ENCODE data around the gene MPPED2. TPM values are rescaled to one million over a fixed set of nuclear protein-coding genes. Genes with fewer than 3 reads are reported as not detected.

Gene MPPED2
- total RNA-seq, 1 experiment from 2014 or later: 2.4 TPM

GRCh38 chr11:30393012-30393411 lies 193.1 kb downstream of the MPPED2 start (continued):
- TF ChIP-seq ZBTB43 (CRISPR knock-in tag; IDR thresholded peaks at IDR 0.05): no peak
- TF ChIP-seq GTF2I (CRISPR knock-in tag; conservative IDR thresholded peaks at IDR 0.05): no peak
- TF ChIP-seq ZNF416 (CRISPR knock-in tag; IDR thresholded peaks at IDR 0.05): no peak
- TF ChIP-seq ESRRA (CRISPR knock-in tag; IDR thresholded peaks at IDR 0.05; ENCODE audit: borderline replicate concordance): no peak
- TF ChIP-seq PRRX2 (CRISPR knock-in tag; IDR thresholded peaks at IDR 0.05): no peak
- no peak for TF ChIP-seq OVOL2 (CRISPR knock-in tag; IDR thresholded peaks at IDR 0.05; ENCODE audit: borderline replicate concordance)
- TF ChIP-seq GRHL2 (CRISPR knock-in tag; IDR thresholded peaks at IDR 0.05; ENCODE audit: insufficient replicate concordance, severe bottlenecking): no peak
- TF ChIP-seq CREB1 (CRISPR knock-in tag; IDR thresholded peaks at IDR 0.05): no peak
- TF ChIP-seq ZNF232 (CRISPR knock-in tag; IDR thresholded peaks at IDR 0.05): no peak
- no peak for TF ChIP-seq GABPB1 (CRISPR knock-in tag; IDR thresholded peaks at IDR 0.05)
- no peak for TF ChIP-seq ETV6 (CRISPR knock-in tag; IDR thresholded peaks at IDR 0.05)
- no peak for TF ChIP-seq SMAD3 (CRISPR knock-in tag; IDR thresholded peaks at IDR 0.05; ENCODE audit: borderline replicate concordance)

GRCh38 chr11:30392221-30392784 lies 193.8 kb downstream of the MPPED2 start:
- Mint-ChIP-seq H3K36me3 (peaks cover 3% of the 10 kb centered on the region), H3K4me3 (no peak overlapping the region), H3K27me3 (ENCODE audit: low read depth) (peaks cover 6% of the 10 kb centered on the region), H3K9me3 (peaks cover 16% of the 10 kb centered on the region), H3K27ac (no peak overlapping the region), H3K4me1 (peaks cover 7% of the 10 kb centered on the region)
- ATAC-seq (no peak), DNase-seq (ENCODE audit: low spot score) (no peak)
- POLR2A ChIA-PET: no interaction called here
- TF ChIP-seq KAT7 (CRISPR knock-in tag; IDR thresholded peaks at IDR 0.05; ENCODE audit: borderline replicate concordance) (no peak), CTCF (IDR thresholded peaks at IDR 0.05) (no peak), ZNF263 (CRISPR knock-in tag; IDR thresholded peaks at IDR 0.05; ENCODE audit: low read depth) (no peak), IRF1 (CRISPR knock-in tag; IDR thresholded peaks at IDR 0.05) (no peak), USF1 (CRISPR knock-in tag; IDR thresholded peaks at IDR 0.05) (no peak), OVOL2 (CRISPR knock-in tag; IDR thresholded peaks at IDR 0.05; ENCODE audit: borderline replicate concordance) (no peak), PREB (CRISPR knock-in tag; IDR thresholded peaks at IDR 0.05; ENCODE audit: borderline replicate concordance) (no peak), CREM (CRISPR knock-in tag; IDR thresholded peaks at IDR 0.05) (no peak), RORB (CRISPR knock-in tag; IDR thresholded peaks at IDR 0.05) (no peak), JUN (CRISPR knock-in tag; IDR thresholded peaks at IDR 0.05) (no peak), ELF4 (CRISPR knock-in tag; IDR thresholded peaks at IDR 0.05; ENCODE audit: low read depth) (no peak), NFATC4 (CRISPR knock-in tag; IDR thresholded peaks at IDR 0.05) (no peak), MYBL2 (CRISPR knock-in tag; IDR thresholded peaks at IDR 0.05) (no peak), NR2C2 (CRISPR knock-in tag; IDR thresholded peaks at IDR 0.05) (no peak)
- CTCF ChIA-PET: no interaction called here
